ENCODE measurements around the gene SCAP.

Gene SCAP

GRCh38 chr3:47425383-47425778 lies 50.4 kb downstream of the SCAP start:
- no peak for TF ChIP-seq CTCF (IDR thresholded peaks at IDR 0.05; ENCODE audit: low read depth, low read length, missing control alignments)
- DNase-seq (ENCODE audit: low read depth), result no peak

GRCh38 chr3:47424434-47425382 lies 51.0 kb downstream of the SCAP start:
- in situ Hi-C loops (cut with HindIII; ENCODE audit: low sequenced_read_pairs), result no loop called here
- no peak overlapping the region for H3K4me3 ChIP-seq (ENCODE audit: low read depth, low read length)
- no peak for DNase-seq (ENCODE audit: low read depth)
- TF ChIP-seq CTCF (IDR thresholded peaks at IDR 0.05; ENCODE audit: low read depth, low read length, missing control alignments), result no peak

More at GRCh38 chr3:47425383-47425778, 50.4 kb downstream of the SCAP start:
- in situ Hi-C loops (cut with HindIII; ENCODE audit: low sequenced_read_pairs), result no loop called here
- no peak overlapping the region for H3K4me3 ChIP-seq (ENCODE audit: low read depth, low read length)

- no peak for TF ChIP-seq CTCF (IDR thresholded peaks at IDR 0.05; ENCODE audit: low read depth, low read length, missing control alignments)
- in situ Hi-C loops (cut with HindIII; ENCODE audit: low sequenced_read_pairs), result no loop called here
- no peak for DNase-seq (ENCODE audit: low read depth)
These were observed 52.1 kb downstream of the SCAP start for GRCh38 chr3:47423548-47424145.

GRCh38 chr3:47422743-47423142 lies 53.0 kb downstream of the SCAP start:
- H3K4me3 ChIP-seq (ENCODE audit: low read depth, low read length), result no peak overlapping the region
- in situ Hi-C loops (cut with HindIII; ENCODE audit: low sequenced_read_pairs), result no loop called here
- TF ChIP-seq CTCF (IDR thresholded peaks at IDR 0.05; ENCODE audit: low read depth, low read length, missing control alignments), result no peak
- no peak for DNase-seq (ENCODE audit: low read depth)

More at GRCh38 chr3:47423548-47424145, 52.1 kb downstream of the SCAP start:
- H3K4me3 ChIP-seq (ENCODE audit: low read depth, low read length), result no peak overlapping the region

- DNase-seq (ENCODE audit: low read depth), result no peak
- in situ Hi-C loops (cut with HindIII; ENCODE audit: low sequenced_read_pairs), result no loop called here
- peak; percentile 19 for TF ChIP-seq CTCF (IDR thresholded peaks at IDR 0.05; ENCODE audit: low read depth, low read length, missing control alignments)
- H3K4me3 ChIP-seq (ENCODE audit: low read depth, low read length), result no peak overlapping the region
These were observed 53.7 kb downstream of the SCAP start for GRCh38 chr3:47421741-47422649.
